Omental fat pad (tissue), 4 donors: Measurements from ENCODE around the gene C1QTNF2. TPM values are rescaled to one million over a fixed set of nuclear protein-coding genes. Genes with fewer than 3 reads are reported as not detected.
"Not testable (repeated sequence)": the region's sequence is repeated elsewhere in the genome, so short reads cannot be mapped to it uniquely, and the experiment has no call there.

Experiments
- ATAC-seq: fragments of 150-250 bp; one replicate; pipeline ENCODE4 v1.9.1; 2016; ENCODE audit warnings: mild to moderate bottlenecking, moderate library complexity; ENCODE audit not compliant: low FRiP score
- DNase-seq: peaks from one replicate; pipeline ENCODE4 v3.0.0-alpha.2; 2019; ENCODE audit warnings: low spot score
- CTCF ChIP-seq, 3 donors: fragments of 450-650 bp; IDR thresholded peaks; one replicate each; pipeline ENCODE4 v1.5.1; 2016 to 2017; ENCODE audit warnings: antibody characterized with exemption in 3 of 3, mild to moderate bottlenecking in 3 of 3, moderate library complexity in 2 of 3
- total RNA-seq, 4 donors: library from RNA; depleted of rRNA; stranded (reverse); fragments of >200 nt; gene quantifications; one replicate each; pipeline ENCODE4 v1.1.0, GENCODE V29; 2016

C1QTNF2 gene
- total RNA-seq, 4 donors from 2014 or later = 0.19 to 0.47 (median 0.25) TPM; not detected in 1

GRCh38 chr5:160348080-160348479 lies 22.3 kb downstream of the C1QTNF2 start:
- ATAC-seq = no peak
- TF ChIP-seq CTCF (IDR thresholded peaks at IDR 0.05) = no peak
- DNase-seq = no peak

GRCh38 chr5:160347448-160347847 lies 23.0 kb downstream of the C1QTNF2 start:
- no peak for DNase-seq
- TF ChIP-seq CTCF (IDR thresholded peaks at IDR 0.05) = no peak
- ATAC-seq = no peak

GRCh38 chr5:160342413-160342941 lies 27.9 kb downstream of the C1QTNF2 start:
- no peak for ATAC-seq
- no peak for DNase-seq
- TF ChIP-seq CTCF (IDR thresholded peaks at IDR 0.05) = no peak

- ATAC-seq = no peak
- no peak for DNase-seq
- no peak for TF ChIP-seq CTCF (IDR thresholded peaks at IDR 0.05)
These were observed 29.0 kb downstream of the C1QTNF2 start for GRCh38 chr5:160341309-160341870.

GRCh38 chr5:160340513-160340912 lies 29.9 kb downstream of the C1QTNF2 start:
- ATAC-seq, DNase-seq: not testable (repeated sequence)

- no peak for DNase-seq
- no peak for ATAC-seq
- TF ChIP-seq CTCF (IDR thresholded peaks at IDR 0.05) = no peak
These were observed 30.9 kb downstream of the C1QTNF2 start for GRCh38 chr5:160339406-160340130.

GRCh38 chr5:160334716-160335115 lies 35.7 kb downstream of the C1QTNF2 start:
- DNase-seq, ATAC-seq: not testable (repeated sequence)

- DNase-seq (no peak), ATAC-seq (no peak)
- TF ChIP-seq CTCF (IDR thresholded peaks at IDR 0.05) = no peak
These were observed 36.7 kb downstream of the C1QTNF2 start for GRCh38 chr5:160333721-160334120.
